ENCODE measurements around the gene PADI2.
"Not testable (repeated sequence)": the region's sequence is repeated elsewhere in the genome, so short reads cannot be mapped to it uniquely, and the experiment has no call there.

PADI2 gene

GRCh38 chr1:17067465-17068240 is 51.6 kb downstream of the PADI2 start:
- H3K36me3 ChIP-seq (ENCODE audit: insufficient read depth, low read length): no peaks in the 10 kb centered on the region
- no peak overlapping the region for H3K4me3 ChIP-seq
- H3K9me3 ChIP-seq (ENCODE audit: low read depth, low read length): no peaks in the 10 kb centered on the region; the same call in 1 of the 2 replicates
- H3K27ac ChIP-seq: no peak overlapping the region
- no peak for DNase-seq (ENCODE audit: low read depth, low spot score)
- TF ChIP-seq POLR2AphosphoS5 (IDR thresholded peaks at IDR 0.05; ENCODE audit: borderline replicate concordance, low read depth, low read length) (no peak), FOXP2 (optimal IDR thresholded peaks at IDR 0.05; ENCODE audit: control extremely low read depth, extremely low read length, insufficient read depth) (no peak), EZH2 (IDR thresholded peaks at IDR 0.05) (no peak)
- no peak overlapping the region for H3K9ac ChIP-seq (ENCODE audit: insufficient read length)

- no peak overlapping the region for H3K4me3 ChIP-seq
- no peaks in the 10 kb centered on the region for H3K36me3 ChIP-seq (ENCODE audit: insufficient read depth, low read length)
- H3K27ac ChIP-seq: no peak overlapping the region
- no peaks in the 10 kb centered on the region; the same call in 1 of the 2 replicates for H3K9me3 ChIP-seq (ENCODE audit: low read depth, low read length)
- TF ChIP-seq FOXP2 (optimal IDR thresholded peaks at IDR 0.05; ENCODE audit: control extremely low read depth, extremely low read length, insufficient read depth) (no peak), EZH2 (IDR thresholded peaks at IDR 0.05) (no peak), POLR2AphosphoS5 (IDR thresholded peaks at IDR 0.05; ENCODE audit: borderline replicate concordance, low read depth, low read length) (no peak)
- DNase-seq (ENCODE audit: low read depth, low spot score): no peak
- H3K9ac ChIP-seq (ENCODE audit: insufficient read length): no peak overlapping the region
These were observed 52.2 kb downstream of the PADI2 start for GRCh38 chr1:17067069-17067426.

GRCh38 chr1:17066361-17067068 is 52.7 kb downstream of the PADI2 start:
- no peak overlapping the region for H3K9ac ChIP-seq (ENCODE audit: insufficient read length)

GRCh38 chr1:17065666-17066065 is 53.6 kb downstream of the PADI2 start:
- no peaks in the 10 kb centered on the region; the same call in 1 of the 2 replicates for H3K9me3 ChIP-seq (ENCODE audit: low read depth, low read length)
- no peak for DNase-seq (ENCODE audit: low read depth, low spot score)
- H3K4me3 ChIP-seq: no peak overlapping the region
- no peak overlapping the region for H3K27ac ChIP-seq
- TF ChIP-seq POLR2AphosphoS5 (IDR thresholded peaks at IDR 0.05; ENCODE audit: borderline replicate concordance, low read depth, low read length) (no peak), EZH2 (IDR thresholded peaks at IDR 0.05) (no peak), FOXP2 (optimal IDR thresholded peaks at IDR 0.05; ENCODE audit: control extremely low read depth, extremely low read length, insufficient read depth) (no peak)
- H3K36me3 ChIP-seq (ENCODE audit: insufficient read depth, low read length): no peaks in the 10 kb centered on the region
- H3K9ac ChIP-seq (ENCODE audit: insufficient read length): no peak overlapping the region

More at GRCh38 chr1:17066361-17067068, 52.7 kb downstream of the PADI2 start:
- Histone ChIP-seq H3K9me3 (ENCODE audit: low read depth, low read length) (no peaks in the 10 kb centered on the region; the same call in 1 of the 2 replicates), H3K36me3 (ENCODE audit: insufficient read depth, low read length) (no peaks in the 10 kb centered on the region), H3K27ac (no peak overlapping the region), H3K4me3 (no peak overlapping the region)
- no peak for DNase-seq (ENCODE audit: low read depth, low spot score)
- TF ChIP-seq EZH2 (IDR thresholded peaks at IDR 0.05): no peak
- no peak for TF ChIP-seq POLR2AphosphoS5 (IDR thresholded peaks at IDR 0.05; ENCODE audit: borderline replicate concordance, low read depth, low read length)
- TF ChIP-seq FOXP2 (optimal IDR thresholded peaks at IDR 0.05; ENCODE audit: control extremely low read depth, extremely low read length, insufficient read depth): no peak

- not testable (repeated sequence) for H3K36me3 ChIP-seq (ENCODE audit: insufficient read depth, low read length); H3K4me3 ChIP-seq; H3K27ac ChIP-seq; H3K9ac ChIP-seq (ENCODE audit: insufficient read length); DNase-seq (ENCODE audit: low read depth, low spot score); H3K9me3 ChIP-seq (ENCODE audit: low read depth, low read length)
These were observed 56.5 kb downstream of the PADI2 start for GRCh38 chr1:17062751-17063150.

GRCh38 chr1:17061892-17062291 is 57.4 kb downstream of the PADI2 start:
- no peak overlapping the region for H3K4me3 ChIP-seq
- TF ChIP-seq FOXP2 (optimal IDR thresholded peaks at IDR 0.05; ENCODE audit: control extremely low read depth, extremely low read length, insufficient read depth): no peak
- TF ChIP-seq POLR2AphosphoS5 (IDR thresholded peaks at IDR 0.05; ENCODE audit: borderline replicate concordance, low read depth, low read length): no peak
- no peak for TF ChIP-seq EZH2 (IDR thresholded peaks at IDR 0.05)
- H3K9ac ChIP-seq (ENCODE audit: insufficient read length): no peak overlapping the region
- no peak for DNase-seq (ENCODE audit: low read depth, low spot score)
- no peak overlapping the region for H3K27ac ChIP-seq
- no peaks in the 10 kb centered on the region; the same call in 1 of the 2 replicates for H3K9me3 ChIP-seq (ENCODE audit: low read depth, low read length)
- H3K36me3 ChIP-seq (ENCODE audit: insufficient read depth, low read length): no peaks in the 10 kb centered on the region

GRCh38 chr1:17061486-17061885 is 57.8 kb downstream of the PADI2 start:
- H3K9ac ChIP-seq (ENCODE audit: insufficient read length): no peak overlapping the region
- H3K36me3 ChIP-seq (ENCODE audit: insufficient read depth, low read length): no peaks in the 10 kb centered on the region
- TF ChIP-seq EZH2 (IDR thresholded peaks at IDR 0.05) (no peak), FOXP2 (optimal IDR thresholded peaks at IDR 0.05; ENCODE audit: control extremely low read depth, extremely low read length, insufficient read depth) (no peak)
- no peaks in the 10 kb centered on the region; the same call in 1 of the 2 replicates for H3K9me3 ChIP-seq (ENCODE audit: low read depth, low read length)
- H3K27ac ChIP-seq: peak overlapping the region; percentile 47; the same call in 1 of the 2 replicates
- no peak for DNase-seq (ENCODE audit: low read depth, low spot score)
- no peak overlapping the region for H3K4me3 ChIP-seq

- H3K9me3 ChIP-seq (ENCODE audit: low read depth, low read length): no peaks in the 10 kb centered on the region; the same call in 1 of the 2 replicates
- peak overlapping the region; percentile 19 for H3K9ac ChIP-seq (ENCODE audit: insufficient read length)
- no peak for DNase-seq (ENCODE audit: low read depth, low spot score)
- peak overlapping the region; percentile 68 for H3K4me3 ChIP-seq
- TF ChIP-seq FOXP2 (optimal IDR thresholded peaks at IDR 0.05; ENCODE audit: control extremely low read depth, extremely low read length, insufficient read depth) (peak; percentile 68), EZH2 (IDR thresholded peaks at IDR 0.05) (no peak), POLR2AphosphoS5 (IDR thresholded peaks at IDR 0.05; ENCODE audit: borderline replicate concordance, low read depth, low read length) (peak; percentile 11; the same call in 1 of the 2 replicates)
- no peaks in the 10 kb centered on the region for H3K36me3 ChIP-seq (ENCODE audit: insufficient read depth, low read length)
- peak overlapping the region; percentile 85 for H3K27ac ChIP-seq
These were observed 58.9 kb downstream of the PADI2 start for GRCh38 chr1:17060306-17060749.
